RPMI7951 (cell line): ENCODE measurements around the gene GFER. TPM values are rescaled to one million over a fixed set of nuclear protein-coding genes. Genes with fewer than 3 reads are reported as not detected.
"Not testable (repeated sequence)": the region's sequence is repeated elsewhere in the genome, so short reads cannot be mapped to it uniquely, and the experiment has no call there.

Source experiments
- DNase-seq: peaks from one replicate; pipeline ENCODE4 v3.0.0-alpha.2; 2012; ENCODE audit warnings: low read depth
- total RNA-seq: library from RNA; depleted of rRNA; stranded (reverse); fragments of >200 nt; shearing (Covaris generic); gene quantifications from 2 replicates; pipeline ENCODE4 v1.2.3, GENCODE V29; 2014

GFER gene
- total RNA-seq, 1 experiment from 2014 or later = 6.7 TPM

DNA sequence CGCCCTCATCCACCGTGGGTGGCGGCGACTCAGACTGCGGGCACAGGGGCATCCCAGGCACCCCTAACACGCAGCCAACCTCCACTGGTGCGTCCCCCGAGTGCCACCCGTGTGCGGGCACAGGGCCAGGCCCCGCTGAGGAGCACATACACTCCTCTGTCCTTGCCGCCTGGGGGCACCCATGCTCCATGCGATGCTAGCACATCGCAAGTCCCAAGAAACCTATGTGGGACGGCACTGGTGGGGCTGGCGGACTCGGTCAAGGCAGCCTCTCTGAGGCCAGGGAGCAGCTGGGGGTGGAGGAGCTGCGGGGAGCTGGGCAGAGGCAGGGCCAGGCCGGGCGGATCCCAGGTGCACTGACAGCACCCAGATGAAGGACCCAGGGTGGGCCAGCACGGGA, 21.7 kb downstream of the GFER start:
- DNase-seq = no peak

DNA sequence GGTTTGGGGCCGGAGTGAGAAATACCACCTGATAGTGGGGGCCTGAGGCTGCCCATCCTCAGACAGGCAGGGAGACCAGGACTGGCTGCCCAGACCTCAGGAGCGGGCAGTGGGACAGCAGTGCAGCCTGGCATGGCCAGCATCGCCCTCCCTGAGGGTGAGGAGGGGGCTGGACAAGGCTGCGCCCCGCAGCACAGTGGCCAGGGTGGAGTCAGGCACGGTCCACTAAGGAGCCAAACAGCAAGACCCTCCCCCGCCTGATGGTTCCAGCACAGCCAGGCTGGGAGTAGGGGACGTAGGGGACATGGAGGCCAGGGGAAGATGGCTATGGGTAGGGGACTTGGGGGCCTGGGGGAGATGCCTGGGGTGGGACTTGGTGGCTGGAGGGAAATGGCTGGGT, 22.3 kb downstream of the GFER start:
- no peak for DNase-seq

DNA sequence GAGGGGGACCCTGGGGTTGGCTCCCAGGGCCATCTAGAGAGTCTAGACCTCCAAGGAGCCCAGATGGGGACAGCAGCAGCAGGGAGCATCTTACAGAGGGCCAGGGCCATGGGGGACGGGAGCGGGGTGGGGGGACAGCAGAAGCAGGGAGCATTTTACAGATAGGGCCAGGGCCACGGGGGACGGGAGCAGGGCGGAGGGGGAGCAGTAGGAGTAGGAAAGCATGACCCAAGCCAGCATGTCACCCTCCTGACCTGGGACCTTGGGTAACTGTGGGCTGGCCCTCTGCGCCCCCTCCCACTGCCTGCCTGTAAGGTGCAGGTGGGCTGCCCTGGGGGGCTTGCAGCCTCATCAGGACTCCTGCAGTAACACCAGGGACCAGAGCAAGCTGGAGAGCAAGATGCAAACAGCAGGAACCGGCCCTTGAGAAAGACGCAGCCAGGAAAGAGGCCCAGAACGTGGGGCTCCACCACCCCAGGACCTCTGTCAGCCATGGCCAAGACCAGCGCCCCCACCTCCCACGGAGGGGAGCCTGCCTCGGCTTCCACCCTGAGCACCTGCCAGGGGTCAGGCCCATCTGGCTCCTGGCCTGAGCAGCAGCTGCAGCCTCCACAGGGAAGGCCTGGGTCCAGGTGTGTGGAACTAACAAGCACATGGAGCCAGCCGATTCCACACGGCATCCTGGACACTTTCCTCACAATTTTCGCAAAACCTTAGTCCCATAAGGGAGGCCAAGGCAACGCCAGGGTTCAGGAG, 23.3 kb downstream of the GFER start:
- no peak for DNase-seq

DNA sequence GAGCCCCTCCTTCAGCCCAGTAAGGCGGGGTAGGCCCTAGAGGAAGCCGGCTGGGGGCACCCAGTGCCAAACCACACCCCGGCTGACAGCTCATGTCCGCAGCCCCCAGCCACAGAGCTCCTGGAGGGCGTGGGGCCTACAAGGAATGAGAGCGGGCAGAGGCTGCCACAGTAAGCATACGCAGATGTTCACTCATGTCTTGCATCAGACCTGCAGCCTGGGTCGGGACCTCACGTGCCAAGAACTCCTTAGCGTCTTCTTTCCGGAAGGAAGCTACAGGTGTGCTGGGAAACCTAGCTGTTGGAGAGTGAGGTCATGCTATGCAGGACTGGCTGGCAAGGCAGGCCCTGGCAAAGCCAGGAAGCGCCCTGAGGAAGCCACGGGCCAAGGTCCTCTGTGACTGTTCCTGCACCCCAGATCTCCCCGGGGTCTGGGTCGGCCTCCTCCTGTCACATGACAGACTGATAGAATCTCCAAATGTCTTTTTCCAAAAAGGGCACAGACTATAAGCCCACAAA, 24.1 kb downstream of the GFER start:
- peak; percentile 90 for DNase-seq

DNA sequence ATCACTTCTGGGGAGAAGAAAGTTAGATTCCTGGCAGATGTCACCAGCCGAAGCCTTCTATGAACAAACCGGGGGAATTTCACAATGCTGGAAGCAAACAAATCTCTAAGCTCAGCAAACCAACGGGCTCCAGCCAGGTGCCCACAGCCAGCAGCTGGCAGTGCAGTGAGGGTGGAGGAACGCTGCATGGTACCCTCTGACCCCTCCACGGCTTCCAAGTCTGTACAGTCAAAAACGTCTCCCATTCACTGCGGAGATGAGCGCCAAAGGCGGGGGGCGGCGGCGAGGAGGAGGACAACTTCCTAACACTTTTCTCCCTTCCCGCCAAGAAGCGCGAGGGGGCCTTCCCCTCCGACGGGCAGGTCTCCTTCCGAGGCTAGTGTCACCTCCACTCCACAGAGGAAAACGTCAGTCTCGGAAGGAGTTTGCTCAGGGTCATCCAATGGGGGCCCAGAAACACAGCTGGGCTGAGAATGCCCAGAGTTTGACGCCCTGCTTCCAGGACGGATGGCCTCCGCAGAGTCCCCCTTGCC, 24.7 kb downstream of the GFER start:
- peak; percentile 18 for DNase-seq

DNA sequence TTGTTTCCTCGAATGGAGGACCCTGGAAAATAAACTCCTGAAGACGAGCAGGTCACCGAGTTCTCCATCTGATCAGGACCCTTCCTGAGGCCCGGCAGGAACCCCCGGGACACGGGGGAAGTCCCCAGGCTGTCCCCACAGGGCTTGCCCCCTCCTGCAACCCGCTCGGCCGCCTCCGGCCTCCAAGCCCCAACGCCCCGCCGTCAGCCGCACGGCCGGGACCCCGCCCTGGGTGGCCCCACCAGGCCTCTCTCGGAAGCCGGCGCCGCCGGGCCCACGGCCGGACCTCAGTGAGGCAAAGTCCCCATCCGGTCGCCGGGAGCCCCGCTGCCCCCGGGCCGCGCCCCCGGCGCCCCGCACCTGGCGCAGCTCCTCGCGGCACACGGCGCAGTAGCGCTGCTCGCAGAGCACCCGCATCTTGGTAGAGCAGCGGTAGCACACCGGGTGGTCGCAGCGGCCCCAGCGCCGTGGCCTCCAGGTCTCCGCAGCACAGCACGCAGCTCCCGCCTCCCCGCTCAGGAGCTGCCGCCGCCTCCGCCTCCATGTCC, 25.2 kb downstream of the GFER start:
- DNase-seq = no peak

DNA sequence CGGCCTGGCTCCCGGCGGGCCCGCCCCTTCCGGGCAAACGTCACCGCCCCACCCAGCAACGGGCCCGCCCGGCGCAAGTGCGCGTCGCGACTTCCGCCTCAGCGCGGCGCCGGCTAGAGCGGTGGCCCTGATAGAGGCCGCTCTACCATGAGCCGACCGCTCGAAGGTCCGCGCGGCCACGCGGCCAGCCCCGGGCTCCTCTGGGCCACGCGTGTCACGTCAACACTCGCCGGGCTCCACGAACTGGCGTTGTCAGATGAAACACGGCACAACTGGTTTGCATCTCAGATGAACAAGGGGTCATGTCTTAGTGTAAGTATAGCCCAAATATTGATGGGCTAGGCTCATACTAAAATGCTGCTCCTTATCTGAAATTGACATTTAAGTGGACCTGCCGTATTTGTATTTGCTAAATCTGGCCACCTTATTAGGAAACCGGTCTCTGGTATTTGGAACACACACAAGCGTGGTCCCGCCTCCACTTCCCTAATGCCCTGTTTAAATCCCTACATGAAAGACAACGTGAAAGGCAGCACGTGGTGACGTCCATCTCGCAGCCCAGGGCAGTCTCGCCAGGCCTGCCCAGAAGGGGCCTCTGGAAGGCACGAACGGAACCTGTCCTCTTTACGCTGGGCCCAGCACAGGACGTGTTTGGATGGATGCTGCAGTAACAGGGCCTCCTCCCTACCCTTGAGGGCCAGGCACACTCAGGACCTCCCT, 26.0 kb downstream of the GFER start, which contains the start of gene ZNF598:
ZNF598 (minus strand) TSS at position 31 of the 720 bp plus-strand sequence.
- DNase-seq = peak; percentile 89

DNA sequence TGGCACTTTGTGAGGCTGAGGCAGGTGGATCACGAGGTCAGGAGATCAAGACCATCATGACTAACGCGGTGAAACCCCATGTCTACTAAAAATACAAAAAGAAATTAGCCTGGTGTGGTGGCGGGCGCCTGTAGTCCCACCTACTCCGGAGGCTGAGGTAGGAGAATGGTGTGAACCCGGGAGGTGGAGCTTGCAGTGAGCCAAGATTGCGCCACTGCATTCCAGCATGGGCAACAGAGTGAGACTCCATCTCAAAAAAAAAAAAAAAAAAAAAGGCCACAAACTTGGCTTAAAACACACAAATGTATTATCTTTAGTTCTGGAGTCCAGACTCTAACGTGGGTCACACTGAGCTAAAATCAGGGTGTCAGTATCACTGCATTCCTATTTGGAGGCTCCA, 27.7 kb downstream of the GFER start:
- DNase-seq = not testable (repeated sequence)

DNA sequence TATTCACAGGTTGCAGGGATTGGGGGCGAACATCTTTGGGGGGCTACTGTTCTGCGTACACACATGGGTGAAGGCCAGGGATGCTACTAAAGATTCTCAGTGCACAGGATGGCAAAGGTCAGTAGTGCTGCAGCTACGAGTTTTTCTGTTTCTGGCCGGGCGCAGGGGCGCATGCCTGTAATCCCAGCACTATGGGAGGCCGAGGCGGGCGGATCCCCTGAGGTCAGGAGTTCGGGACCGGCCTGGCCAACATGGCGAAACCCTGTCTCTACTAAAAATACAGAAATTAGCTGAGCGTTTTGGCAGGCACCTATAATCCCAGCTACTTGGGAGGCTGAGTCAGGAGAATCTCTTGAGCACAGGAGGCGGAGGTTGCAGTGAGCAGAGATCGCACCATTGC, 29.5 kb downstream of the GFER start:
- no peak for DNase-seq

DNA sequence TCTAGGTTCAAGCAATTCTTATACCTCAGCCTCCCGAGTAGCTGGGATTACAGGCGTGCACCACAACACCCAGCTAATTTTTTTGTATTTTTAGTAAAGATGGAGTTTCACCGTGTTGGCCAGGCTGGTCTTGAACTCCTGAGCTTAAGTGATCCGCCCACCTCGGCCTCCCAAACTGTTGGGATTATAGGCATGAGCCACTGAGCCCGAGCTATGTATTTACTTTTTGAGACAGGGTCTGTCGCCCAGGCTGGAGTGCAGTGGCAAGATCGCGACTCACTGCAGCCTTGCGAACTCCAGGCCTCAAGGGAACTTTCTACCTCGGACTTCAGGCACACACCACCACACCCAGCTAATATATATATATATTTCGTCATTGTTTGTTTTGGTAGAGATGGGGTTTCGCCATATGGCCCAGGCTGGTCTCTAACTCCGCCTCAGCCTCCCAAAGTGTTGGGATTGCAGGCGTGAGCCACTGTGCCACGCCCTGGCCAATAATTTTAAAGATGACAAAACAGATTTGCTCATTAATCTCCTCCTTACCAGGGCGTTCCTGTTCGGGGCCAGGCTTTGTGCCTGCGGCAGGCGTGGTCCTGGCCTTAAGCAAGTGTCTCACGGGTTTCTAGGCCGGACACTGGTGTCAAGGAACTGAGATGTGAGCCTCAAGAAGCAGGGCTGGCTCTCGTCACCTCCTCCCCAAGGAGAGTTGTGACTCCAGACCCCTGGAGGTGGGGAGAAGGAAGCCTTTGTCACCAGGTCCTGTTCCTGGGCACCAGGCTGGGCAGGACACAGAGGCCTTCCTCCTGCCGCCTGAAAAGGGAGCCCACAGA, 31.3 kb downstream of the GFER start:
- no peak for DNase-seq

DNA sequence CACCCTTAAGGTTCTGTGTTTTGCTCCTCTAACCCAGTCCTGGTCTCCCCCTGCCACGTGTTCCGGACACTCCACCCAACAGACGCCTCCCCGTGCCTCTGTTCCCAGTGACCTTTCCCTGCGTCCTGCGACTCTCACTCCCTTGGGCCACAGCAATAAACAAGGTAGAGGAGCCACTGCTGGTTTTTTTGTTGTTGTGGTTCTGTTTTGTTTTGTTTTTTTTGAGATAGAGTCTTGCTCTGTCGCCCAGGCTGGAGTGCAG, 31.9 kb downstream of the GFER start:
- no peak for DNase-seq

DNA sequence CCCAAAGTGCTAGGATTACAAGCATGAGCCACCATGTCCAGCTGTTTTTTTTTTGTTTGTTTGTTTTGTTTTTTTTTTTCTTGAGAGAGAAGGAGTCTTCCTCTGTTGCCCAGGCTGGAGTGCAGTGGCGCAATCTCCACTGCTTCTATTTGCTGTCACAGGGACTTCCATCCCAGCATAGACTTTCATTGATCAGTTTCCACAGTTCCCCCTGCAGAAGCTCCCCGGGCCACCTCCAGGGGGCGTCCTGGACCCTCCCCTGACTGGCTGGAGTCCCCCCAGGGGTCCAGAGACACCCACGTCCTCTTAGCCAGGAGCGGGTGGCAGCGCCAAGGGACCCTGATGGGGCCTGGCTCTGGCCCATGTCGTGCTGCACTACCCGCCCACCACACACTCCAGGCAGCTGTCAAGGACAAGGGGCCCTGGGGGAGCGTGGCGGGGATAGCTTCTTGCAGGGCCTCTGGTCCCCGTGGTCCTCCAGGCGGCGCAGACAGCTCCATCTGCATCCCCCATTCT, 32.5 kb downstream of the GFER start:
- DNase-seq = no peak

DNA sequence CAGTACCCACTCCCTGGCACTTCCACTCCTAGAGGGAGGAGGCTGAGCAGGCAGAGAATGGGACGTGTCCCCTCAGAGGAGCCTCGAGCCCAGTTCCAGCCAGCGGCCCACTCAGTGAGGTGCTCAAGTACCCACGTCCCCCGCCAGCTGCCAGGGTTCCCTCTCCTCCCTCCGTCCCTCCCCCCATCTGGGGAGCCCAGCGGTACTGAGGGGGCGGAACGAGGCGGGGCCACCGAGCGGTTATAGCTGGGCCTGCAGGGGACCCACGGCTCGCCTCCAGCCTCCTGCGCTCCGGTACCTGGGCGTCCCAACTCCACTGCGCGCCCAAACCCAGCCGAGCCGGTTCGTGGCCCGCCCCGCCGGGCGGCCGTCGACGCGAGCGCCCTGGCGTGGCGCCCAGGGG, 35.5 kb downstream of the GFER start, which contains the start of gene NPW:
NPW (plus strand) TSS at position 268 of the 403 bp plus-strand sequence.
- DNase-seq = no peak

DNA sequence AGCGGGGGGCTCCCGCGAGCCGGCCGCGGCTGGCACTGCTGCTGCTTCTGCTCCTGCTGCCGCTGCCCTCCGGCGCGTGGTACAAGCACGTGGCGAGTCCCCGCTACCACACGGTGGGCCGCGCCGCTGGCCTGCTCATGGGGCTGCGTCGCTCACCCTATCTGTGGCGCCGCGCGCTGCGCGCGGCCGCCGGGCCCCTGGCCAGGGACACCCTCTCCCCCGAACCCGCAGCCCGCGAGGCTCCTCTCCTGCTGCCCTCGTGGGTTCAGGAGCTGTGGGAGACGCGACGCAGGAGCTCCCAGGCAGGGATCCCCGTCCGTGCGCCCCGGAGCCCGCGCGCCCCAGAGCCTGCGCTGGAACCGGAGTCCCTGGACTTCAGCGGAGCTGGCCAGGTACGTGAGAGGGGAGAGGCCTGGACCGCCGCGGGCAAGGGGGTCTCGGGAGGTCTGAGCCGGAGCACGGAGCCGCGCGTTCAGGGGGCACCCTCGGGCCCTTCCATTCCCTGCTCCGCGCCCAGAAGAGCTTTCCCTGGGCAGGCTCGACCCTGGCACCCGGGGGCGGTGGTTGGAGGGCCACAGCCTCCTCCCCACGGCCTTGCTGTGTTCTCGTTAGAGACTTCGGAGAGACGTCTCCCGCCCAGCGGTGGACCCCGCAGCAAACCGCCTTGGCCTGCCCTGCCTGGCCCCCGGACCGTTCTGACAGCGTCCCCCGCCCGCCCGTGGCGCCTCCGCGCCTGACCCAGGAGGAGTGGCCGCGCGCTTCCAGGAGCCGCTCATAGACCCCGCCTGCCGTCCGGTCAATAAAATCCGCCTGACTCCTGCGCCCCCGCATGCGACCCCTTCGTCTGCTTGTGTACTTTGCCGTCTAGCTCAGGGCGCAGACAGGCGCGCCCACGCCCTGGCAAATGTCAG, 36.2 kb downstream of the GFER start:
- DNase-seq = no peak

DNA sequence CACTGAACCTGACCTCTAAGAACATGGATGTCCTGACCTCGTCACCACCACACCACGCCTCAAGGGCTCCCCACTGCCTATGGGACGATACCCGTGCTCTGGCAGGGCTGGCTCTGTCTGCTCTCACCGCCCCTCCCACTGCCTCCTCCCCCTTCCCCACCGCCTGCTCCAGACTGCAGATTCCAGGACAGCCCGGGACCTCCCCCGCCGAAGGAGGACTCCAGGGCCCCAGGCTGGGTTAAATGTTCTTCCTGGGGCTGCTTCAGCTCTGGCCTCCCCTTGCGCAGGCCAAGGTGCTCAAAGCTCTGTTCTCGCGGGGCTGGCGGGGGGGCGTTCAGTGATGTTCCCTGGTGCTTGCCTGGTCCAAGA, 38.7 kb downstream of the GFER start:
- peak; percentile 73 for DNase-seq

DNA sequence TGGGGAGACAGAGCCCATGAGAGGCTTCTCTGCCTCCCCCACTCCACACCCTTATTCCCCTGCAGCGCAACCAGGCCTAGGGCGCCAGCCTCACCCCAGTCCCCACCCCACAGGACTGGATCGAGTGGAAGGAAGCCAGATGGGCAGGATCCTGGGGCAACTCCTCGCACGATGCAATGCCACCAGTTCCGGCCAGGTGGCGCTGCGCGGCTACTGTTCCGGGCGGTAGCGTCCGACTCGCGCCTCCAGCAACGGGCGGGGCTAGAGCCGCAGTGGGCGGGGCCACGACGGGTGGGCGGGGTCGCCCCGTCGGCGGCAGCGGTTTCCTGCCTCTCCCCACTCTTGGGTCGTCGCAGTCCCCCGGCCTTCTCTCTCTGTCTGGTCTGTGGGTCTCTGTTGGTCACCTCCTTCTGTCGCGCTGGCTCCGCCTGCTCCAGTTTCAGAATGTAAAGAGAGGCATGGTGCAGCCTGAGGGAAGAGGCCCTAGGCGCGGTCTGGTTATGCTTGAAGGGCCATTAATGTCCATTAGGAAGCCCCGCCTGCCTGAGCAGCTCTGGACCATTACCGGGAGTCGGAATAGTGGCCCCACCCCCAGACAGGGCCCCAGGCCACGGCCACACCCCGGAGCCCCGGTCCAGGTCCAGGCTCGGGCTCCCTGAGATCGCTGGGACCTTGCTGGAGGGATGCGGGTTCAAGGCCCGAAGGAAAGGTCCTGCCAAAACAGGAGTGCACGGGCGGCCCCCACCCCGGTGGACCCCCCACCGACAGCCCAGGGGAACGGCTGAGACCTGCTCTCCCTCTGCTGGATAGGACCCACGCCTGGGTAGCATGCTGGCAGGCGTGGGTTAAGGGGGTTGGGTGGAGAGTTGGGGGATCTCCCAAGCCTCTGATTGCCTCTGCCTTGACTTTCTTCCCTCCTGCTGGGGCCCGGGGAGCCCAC, 39.4 kb downstream of the GFER start:
- peak; percentile 73 for DNase-seq

DNA sequence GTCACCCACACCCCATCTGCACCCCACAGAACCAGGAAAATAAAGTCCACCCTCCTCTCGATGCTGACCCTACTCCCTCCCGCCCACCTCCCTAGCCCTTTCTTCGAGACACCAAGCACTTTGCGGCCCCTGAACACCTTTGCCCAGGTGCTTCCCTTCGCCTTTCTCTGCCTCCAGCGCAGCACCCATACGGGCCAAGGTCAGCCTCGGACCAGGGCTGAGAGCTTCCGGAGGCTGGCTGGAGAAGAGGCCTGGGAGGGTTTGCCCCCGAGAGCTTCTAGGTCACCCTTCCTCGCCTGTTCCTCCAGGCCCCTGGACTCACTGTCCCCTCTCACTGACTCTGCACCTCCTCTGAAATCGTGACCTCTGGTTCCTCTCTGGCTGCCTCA, 40.0 kb downstream of the GFER start:
- DNase-seq = no peak

DNA sequence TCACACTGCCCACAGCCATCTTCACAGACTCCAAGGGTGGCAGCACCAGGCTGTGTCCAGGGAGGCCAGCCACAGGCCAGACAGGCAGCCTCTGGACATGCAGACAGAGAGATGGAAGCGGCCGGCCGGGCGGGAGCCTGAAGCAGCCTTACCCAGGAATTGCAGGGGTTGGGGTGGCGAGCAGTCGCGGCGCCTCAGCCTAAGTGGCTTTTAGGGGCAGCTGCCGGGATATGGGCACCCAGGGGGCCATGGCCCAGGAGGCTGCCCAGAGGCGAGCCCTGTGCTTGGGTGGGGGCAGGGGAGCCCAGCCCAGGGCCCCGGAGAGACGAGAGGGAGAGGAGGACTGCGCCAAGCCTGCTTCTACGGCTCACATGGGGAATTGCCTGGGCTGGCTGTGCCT, 41.3 kb downstream of the GFER start:
- no peak for DNase-seq

DNA sequence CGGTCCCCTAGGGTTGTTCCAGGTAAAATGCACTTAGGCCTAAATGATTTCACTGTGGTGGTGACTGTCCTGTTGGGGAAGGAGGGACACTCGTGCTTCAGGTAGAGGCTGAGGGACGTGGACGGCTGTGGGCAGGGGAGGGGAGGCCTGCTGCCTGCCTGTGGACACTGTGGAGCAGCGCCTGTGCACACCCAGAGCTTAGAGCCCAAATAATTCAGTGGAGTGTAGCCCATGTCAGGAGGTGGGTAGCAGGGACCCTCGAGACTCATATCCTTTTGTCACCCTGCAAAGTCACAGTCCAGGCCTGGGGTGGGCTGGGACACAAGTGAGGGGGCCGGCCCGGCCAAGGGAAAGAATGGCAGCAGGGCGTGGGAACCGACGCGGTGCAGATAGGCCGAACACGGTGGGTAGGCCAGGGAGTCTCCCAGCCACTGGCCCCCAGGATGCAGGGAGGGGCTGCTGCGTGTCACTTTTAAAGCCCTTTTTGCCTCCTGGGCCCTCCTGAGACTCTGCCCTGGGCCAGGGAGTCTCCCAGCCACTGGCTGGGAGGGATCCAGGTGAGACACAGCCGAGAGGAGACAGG, 42.0 kb downstream of the GFER start:
- no peak for DNase-seq
